ENCODE data around the gene SPIRE1.

Gene SPIRE1

GRCh38 chr18:12431561-12431960 lies 226.3 kb downstream of the SPIRE1 start:
- no peak for TF ChIP-seq CTCF (IDR thresholded peaks at IDR 0.05; ENCODE audit: low read depth, low read length)
- H3K4me3 ChIP-seq (ENCODE audit: low read depth, low read length), result no peak overlapping the region

- no peak overlapping the region for H3K4me3 ChIP-seq (ENCODE audit: low read depth, low read length)
- no peak for TF ChIP-seq CTCF (IDR thresholded peaks at IDR 0.05; ENCODE audit: low read depth, low read length)
Observed at GRCh38 chr18:12430137-12430990, 227.5 kb downstream of the SPIRE1 start.

GRCh38 chr18:12429556-12429955 lies 228.4 kb downstream of the SPIRE1 start:
- H3K4me3 ChIP-seq (ENCODE audit: low read depth, low read length), result no peak overlapping the region
- no peak for TF ChIP-seq CTCF (IDR thresholded peaks at IDR 0.05; ENCODE audit: low read depth, low read length)

- TF ChIP-seq CTCF (IDR thresholded peaks at IDR 0.05; ENCODE audit: low read depth, low read length), result no peak
Observed at GRCh38 chr18:12428923-12429322, 229.0 kb downstream of the SPIRE1 start.

GRCh38 chr18:12426924-12427323 lies 231.0 kb downstream of the SPIRE1 start:
- TF ChIP-seq CTCF (IDR thresholded peaks at IDR 0.05; ENCODE audit: low read depth, low read length), result no peak
- H3K4me3 ChIP-seq (ENCODE audit: low read depth, low read length), result no peak overlapping the region

More at GRCh38 chr18:12428923-12429322, 229.0 kb downstream of the SPIRE1 start:
- no peak overlapping the region for H3K4me3 ChIP-seq (ENCODE audit: low read depth, low read length)

GRCh38 chr18:12424252-12424651 lies 233.7 kb downstream of the SPIRE1 start:
- no peak for TF ChIP-seq CTCF (IDR thresholded peaks at IDR 0.05; ENCODE audit: low read depth, low read length)
- no peak overlapping the region for H3K4me3 ChIP-seq (ENCODE audit: low read depth, low read length)

GRCh38 chr18:12423820-12424219 lies 234.1 kb downstream of the SPIRE1 start:
- no peak overlapping the region for H3K4me3 ChIP-seq (ENCODE audit: low read depth, low read length)
- TF ChIP-seq CTCF (IDR thresholded peaks at IDR 0.05; ENCODE audit: low read depth, low read length), result no peak
